ENCODE results near the gene CPSF4.
"Not testable (repeated sequence)": the region's sequence is repeated elsewhere in the genome, so short reads cannot be mapped to it uniquely, and the experiment has no call there.

The CPSF4 gene

DNA sequence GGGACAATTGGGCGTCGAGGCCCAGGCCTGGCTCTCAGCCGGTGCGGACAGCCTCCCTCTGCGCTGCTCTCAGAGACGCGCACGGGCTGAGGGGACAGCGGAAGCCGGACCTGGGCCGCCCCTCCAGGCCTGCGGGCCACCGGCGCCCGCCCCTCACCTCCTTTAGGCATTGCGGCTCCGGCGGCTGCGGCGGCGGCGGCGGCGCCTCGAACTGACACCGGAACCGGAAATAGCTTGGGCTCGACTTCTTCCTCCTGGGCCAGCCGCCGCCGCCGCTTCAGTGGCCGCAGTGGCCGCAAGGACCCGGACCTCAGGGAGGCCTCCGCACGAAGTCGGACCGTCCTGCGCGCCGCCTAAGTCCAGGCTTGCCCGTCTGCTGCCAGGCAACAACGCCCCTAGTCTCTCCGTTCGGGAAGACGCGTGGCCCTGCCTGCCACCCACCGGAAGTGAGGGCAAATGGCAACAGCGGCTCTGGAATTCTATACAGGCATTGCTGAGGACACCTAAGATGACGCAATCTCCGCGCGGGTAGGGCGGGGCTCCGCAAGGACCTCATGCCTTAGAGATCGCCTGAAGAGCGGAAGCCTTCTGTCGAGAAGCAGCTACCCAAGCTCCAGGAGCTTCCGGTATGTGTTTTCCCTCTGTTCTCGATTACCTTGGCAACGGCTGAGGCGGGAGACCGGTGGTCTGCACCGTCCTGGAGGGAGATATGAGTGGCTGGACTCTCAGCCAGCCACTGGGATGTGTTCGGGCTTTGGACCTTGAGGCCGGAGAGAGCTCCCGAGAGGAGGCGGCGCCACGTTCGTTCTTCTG is 30.2 kb upstream of the CPSF4 start, which contains the start of the genes BUD31 and PDAP1:
Gene BUD31 (plus strand): TSS at position 591 of the 813 bp plus-strand sequence. CDS start 2,124 bp downstream, outside the sequence.
Gene PDAP1 (minus strand): TSS at position 219 of the 813 bp plus-strand sequence. CDS start 49 bp downstream, at position 170.
- peak; percentile 82 to 100 (median 94) for DNase-seq

DNA sequence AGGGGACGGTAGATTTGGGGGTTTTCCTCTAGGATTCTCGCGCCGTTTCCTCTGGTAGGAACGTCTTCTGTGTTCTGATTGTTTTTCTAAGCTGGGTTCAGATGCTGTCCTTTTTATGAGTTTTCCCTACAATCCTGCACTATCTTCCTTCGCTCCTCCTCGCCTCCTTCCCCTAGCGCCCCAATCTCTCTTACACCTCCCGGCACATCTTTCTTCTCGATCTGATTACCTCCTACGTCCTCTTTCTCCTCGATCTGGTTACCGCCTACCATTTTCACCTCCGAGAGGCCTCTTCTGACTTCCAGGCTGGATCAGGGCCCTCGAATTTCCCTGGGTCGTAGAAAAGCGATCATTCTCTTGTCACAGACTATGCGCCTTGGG is 29.6 kb upstream of the CPSF4 start:
- DNase-seq = no peak

DNA sequence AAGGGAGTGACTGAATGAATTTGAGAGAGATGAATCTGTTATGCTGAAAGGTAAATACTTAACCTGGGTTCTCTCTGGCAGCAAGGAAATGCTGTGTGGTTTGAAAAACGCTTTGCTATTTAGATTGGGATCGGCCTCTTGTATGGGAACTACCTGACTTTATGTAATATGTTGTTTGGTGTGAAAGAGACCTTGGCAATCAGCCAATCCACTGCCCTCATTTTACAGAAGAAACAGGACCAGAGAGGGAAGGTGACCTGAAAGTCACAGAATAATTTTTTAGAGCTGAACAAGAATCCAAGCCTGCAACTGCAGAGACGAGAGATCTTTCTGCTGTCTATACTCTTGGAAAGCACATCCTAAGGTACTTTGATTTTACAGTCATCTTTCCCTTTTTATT is 28.9 kb upstream of the CPSF4 start:
- no peak for DNase-seq

DNA sequence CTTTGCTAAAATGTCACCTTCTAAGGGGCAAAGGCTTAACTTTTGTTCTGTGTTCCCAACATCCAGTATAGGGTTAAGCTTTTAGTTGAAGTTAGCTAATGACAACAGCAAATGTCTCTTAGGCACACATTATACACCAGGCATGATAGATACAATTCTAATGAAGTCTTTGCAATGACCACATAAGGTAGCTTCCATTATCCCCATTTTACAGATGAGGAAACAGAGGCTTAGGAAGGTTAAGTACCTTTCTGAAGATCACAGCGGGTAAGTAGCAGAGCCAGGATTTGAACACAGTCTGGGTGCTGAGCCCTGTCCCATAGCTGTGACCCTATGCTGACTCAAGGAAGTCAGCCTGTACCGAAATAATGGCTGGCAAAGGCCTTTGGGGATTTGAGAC is 28.1 kb upstream of the CPSF4 start:
- DNase-seq = no peak

DNA sequence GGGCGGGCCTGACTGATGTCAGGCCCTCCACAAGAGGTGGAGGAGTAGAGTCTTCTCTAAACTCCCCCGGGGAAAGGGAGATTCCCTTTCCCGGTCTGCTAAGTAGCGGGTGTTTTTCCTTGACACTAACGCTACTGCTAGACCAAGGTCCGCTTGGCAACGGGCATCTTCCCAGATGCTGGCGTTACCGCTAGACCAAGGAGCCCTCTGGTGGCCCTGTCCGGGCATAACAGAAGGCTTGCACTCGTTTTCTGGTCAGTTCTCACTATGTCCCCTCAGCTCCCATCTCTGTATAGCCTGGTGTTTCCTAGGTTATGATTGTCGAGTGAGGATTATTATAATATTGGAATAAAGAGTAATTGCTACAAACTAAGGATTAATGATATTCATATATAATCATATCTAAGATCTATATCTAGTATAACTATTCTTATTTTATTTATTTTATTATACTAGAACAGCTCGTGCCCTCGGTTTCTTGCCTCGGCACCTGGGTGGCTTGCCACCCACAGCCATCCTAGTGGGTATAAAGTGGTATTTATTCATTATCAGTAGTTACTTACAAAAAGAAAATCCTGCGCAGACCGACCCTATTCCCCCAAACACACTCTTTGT is 23.1 kb upstream of the CPSF4 start:
- peak in 30 of 51 donors; percentile 5 to 79 (median 38) for DNase-seq

DNA sequence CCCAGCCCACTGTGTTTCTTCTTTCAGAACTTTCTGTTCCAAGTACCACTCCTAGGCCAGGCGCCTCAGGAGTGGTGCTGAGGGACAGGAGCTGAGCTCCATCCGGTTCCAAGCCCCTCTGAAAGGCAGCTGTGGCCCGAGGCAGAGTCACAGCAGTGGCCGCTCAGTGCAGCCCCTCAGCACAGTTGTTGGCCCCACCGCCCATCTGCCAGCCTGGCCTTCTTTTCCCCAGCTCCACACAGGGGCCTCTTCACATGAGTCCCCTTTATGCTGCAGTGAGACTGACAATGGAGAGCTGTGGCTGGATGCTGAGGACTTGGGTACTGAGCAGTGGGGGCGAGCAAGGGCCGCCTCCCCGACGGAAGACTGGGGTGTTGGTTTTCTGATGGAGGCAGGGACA is 20.5 kb upstream of the CPSF4 start:
- no peak for DNase-seq

DNA sequence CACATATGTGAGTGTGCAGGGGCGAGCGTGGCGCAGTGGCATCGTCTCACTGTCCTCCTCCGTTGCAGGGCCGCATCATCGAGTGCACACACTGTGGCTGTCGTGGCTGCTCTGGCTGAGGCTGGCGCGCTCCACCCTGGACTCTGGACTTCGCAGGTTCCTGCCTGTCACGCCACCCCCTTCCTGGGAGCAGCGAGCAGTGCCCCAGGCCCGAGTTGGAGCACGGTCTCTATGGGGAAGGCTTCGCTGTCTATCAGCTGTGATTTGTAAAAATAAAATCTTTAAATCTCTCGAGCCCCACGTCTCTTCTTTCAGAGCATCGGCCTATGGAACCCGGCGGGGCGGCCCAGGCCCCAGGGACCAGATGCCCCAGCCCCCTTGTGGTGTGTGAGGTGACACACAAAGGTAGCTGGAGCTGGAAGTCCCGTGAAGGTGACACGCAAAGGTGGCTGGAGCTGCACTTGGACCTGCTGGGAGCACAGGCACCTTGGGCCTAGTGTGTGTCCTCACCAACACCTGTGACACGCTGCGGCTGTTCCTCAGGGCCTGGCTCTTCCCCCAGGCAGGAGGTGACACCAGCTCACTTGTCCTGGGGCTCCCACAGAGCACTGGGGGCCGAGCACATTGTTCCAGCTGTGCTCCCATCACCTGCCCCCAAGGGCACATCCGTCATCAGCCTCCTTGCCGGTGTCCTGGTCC is 19.3 kb upstream of the CPSF4 start:
- peak in 1 of 51 donors; percentile 15 for DNase-seq

DNA sequence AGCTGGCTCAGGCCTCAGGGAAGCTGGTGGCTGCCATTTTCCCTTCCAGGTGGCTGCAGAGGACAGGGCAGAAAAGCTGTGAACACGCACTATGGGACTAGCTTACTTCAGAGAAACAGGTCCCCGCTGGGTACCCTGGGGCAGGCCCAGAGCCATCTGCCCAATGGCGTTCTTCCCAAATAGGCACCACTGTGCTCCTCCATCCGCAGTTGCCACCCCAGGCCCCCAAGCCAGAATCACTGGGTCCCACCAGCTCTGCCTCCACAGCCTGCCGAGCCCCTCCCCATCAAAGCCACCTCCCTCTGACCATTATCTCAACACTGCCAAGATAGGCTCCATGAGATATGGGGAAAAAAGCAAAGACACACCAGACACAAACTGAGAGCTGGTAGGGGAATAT is 18.5 kb upstream of the CPSF4 start:
- DNase-seq = no peak

DNA sequence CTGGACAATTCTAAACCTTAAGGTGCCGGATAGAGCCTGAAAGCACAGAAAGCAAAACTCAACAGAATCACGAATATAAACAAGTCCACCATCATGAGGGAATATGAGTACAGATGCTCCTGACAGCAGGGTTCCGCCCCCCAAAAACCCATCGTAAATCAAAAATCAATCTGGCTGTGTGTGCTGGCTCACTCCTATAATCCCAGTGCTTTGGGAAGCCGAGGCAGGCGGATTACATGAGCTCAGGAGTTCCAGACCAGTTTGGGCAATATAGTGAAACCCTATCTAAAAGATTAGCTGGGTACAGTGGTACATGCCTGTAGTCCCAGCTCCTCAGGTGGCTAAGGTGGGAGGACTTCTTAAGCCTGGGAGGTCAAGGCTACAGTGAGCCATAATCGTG is 17.8 kb upstream of the CPSF4 start:
- DNase-seq = no peak

DNA sequence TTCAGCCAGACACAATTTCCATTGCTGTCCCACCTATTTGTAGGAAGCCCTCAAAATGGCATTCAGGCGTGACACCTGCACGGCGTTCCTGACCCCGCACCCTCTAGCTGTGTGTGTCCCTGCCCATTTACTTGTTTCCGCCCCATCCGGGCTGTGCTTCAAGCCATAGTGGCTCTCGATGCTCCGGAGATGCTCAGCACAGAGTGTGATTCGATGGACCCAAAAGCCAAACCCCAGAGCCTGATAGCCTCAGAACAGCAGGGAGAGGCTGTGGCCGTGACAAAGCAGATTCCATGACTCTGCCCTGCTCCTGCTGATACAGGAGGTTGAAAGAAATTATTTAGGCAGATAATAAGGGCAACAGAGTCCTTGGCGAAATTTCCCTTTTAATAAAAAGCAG is 16.6 kb upstream of the CPSF4 start:
- no peak for DNase-seq

DNA sequence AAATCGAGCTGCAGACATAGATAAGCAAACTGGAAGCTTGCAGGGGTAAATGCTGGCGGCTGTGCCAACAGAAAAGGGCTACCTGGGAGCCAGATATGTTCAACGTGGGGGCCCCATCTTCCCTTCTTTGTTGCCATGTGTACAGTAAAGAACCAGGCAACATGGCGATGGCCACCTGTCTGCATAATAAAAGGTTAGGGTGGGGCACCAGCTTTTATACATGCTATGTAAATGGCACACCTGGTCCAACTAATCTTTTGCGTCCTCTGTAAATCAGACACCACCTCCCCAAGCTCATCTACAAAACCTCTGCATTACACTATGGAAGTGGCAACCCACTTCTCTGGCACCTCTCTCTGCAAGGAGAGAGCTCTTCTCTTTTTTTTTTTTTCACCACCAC is 16.1 kb upstream of the CPSF4 start:
- DNase-seq = no peak

DNA sequence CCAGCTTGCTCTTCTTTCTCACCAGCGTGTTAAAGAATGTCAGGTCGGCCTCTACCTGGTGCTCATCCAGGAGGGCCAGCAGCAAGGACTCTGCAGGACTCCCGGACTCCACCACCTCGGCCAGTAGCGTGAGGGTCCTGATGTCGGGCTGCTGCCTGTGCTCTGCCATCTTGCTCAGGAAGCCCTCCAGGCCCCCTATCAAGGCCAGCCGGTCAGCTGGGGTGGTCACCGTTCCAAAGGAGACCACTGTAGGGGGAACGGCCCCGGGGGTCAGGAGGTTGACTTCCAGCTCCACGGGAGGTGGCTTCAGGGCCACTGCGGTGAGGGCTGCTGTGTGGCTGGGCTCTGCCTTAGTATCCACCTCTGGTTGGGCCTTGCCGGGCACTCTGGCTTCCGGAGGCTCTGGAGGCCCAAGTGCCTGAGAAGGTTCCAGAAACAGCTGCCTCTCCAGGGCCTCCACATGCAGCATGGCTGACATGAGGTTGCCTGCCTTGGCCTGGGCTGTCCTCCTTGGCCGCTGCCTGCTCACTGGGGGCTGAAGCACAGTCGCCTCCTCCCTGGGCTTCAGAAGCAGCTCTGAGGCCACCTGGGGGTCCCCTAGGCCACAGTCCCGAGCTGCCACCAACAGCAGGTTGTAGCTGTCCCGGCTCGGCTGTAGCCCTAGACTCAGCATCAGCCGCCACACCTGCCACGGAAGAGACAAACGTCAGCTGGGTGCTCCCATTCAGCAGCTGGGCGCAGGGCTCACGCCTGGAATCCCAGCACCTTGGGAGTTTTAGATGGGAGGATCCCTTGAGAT is 13.6 kb upstream of the CPSF4 start:
- no peak for DNase-seq

DNA sequence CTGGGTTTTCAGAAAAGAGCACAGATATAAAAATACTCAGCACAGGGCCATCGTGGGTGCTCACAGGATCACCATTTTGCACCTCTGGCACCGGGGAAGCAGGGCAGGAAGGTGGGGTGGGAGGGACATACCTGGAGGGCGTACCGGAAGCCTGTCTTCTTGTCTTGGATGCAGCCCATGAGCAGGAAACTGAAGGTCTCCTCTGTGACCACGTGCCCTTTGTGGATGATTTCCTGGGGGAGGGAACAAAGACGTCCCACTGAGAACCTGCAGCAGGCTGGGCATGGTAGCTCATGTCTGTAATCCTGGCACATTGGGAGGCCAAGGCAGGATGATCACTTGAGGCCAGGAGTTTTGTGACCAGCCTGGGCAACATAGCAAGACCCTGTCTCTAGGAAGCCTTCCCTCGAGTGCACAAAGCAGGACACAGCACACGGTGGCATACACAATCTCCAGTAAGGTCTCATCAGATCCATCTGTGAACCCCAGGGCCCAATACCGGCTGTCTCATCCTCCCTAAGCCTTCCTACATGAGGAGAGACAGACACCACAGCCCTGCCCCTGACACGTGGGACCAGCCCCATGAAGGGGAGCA is 9.7 kb upstream of the CPSF4 start:
- no peak for DNase-seq

DNA sequence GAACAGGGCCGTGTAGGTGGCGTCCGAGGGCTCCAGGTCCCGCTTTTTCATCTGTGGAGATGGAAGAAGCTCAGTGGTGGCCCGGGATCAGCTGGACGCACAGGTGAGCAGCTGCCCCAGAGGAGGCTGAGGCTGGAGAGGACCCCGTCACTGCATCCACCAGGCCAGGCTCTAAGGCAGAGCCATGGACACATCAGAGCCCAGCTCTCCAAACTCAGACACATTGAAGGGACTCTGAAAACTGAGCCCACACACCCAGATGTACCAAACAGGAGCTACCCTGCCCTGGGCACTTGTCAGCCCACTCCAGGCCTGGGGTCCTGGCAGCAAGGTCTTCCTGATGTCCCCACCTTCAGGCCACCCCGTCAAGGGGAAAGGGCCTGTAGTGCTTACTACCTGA is 9.0 kb upstream of the CPSF4 start:
- no peak for DNase-seq

DNA sequence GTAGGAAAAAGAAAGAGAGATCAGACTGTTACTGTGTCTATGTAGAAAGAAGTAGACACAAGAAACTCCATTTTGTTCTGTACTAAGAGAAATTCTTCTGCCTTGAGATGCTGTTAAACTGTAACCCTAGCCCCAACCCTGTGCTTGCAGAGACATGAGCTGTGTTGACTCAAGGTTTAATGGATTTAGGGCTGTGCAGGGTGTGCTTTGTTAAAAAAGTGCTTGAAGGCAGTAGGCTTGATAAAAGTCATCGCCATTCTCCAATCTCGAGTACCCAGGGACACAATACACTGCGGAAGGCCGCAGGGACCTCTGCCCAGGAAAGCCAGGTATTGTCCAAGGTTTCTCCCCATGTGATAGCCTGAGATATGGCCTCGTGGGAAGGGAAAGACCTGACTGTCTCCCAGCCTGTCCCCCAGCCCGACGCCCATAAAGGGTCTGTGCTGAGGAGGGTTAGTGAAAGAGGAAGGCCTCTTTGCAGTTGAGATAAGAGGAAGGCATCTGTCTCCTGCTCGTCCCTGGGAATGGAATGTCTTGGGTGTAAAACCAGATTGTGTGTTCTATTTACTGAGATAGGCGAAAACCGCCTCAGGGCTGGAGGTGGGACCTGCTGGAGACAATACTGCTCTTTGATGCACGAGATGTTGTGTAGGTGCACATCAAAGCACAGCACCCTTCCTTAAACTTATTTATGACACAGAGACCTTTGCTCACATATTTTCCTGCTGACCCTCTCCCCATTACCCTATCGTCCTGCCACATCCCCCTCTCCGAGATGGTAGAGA is 6.8 kb upstream of the CPSF4 start:
- DNase-seq = not testable (repeated sequence)

DNA sequence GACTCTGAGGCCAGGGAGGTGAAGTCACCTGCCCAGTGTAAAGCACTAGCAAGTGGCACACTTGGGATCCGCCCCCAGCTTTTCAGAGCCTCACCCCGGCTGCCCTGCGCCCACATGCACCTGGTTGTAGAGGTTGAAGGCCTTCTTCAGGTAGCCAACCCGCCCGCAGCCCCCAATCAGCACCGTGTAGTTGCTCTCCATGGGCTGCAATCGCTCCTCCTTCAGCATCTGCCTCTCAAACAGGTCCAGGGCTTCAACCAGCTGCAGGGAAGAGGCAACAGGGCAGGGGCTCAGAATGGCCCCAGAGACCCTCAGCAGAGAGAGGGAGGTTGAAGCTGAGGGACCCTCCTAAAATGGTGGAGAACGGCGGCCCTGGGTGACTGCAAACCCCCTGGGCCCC is 5.6 kb upstream of the CPSF4 start:
- no peak for DNase-seq

DNA sequence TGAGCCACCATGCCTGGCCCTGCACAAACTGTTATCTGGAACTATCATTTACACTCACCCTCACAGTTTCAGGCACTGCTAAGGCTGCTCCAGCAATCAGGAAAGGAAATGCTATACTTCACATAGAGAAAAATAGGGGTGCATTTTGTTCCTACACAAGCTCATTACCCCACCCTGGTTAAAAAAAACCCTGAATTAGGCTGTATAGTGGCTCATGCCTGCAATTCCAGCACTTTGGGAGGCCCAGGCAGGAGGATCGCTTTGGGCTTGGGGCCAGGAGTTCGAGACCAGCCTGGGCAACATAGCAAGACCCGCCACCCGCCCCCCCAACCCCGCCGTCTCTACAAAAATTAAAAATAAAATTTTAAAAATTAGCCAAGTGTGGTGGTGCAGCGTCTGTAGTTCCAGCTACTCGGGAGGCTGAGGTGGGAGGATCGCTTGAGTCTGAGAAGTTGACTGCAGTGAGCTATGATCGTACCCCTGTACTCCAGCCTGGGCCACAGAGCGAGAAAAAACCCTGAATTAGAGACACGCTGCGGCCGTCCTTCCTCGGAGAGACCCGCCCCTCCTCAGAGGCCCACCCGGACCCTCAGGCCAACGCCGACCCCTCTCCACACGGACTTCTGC is 684 bp upstream of the CPSF4 start:
- no peak for DNase-seq

DNA sequence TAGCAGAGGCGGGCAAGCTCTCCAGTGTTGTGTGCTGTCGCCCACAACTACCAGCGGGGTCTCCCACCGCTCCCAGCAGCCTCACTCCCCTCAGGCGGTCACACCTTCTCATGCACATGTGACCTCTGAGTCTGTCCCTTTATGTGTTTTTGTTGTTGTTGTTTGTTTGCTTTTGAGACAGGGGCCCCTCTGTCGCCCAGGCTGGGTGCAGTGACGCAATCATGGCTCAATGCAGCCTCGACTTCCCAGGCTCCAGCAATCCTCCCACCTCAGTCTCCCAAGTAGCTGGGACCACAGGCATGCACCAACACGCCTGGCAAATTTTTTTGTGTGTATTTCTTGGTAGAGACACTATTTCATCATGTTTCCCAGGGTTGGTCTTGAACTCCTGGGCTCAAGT is 1.5 kb downstream of the CPSF4 start:
- DNase-seq = no peak

DNA sequence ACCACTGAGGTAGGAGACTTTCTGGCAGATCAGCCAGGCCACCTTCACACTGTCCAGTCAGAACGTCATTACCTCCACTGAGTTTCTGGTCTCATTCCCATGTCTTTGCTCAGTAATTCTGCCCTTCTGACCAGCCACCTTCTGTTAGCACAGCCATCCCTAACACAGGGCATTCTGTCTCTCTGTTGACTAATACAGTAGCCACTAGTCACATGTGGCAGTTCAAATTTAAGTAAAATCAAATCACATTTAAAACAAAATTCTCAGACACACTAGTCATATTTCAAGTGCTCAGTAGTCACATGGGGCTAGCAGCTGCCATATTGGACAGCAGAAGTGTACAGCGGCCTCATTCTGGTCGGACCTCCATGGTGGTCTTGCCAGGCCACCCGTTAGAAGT is 7.4 kb downstream of the CPSF4 start:
- no peak for DNase-seq

DNA sequence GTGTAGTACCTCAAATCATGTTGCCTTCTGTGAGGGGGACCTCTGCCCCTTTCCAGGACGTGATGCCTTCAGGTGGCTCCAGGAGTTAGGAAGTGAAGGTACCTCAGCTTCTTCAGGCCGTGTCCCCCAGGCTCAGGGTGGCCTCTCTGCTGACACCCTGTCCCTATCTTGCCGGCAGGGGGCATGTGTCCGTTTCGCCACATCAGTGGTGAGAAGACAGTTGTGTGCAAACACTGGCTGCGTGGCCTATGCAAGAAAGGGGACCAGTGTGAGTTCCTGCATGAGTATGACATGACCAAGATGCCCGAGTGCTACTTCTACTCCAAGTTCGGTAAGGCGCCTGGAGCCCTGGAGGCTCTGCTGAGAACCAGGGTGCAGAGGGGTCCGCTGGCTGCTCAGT is 9.2 kb downstream of the CPSF4 start:
- no peak for DNase-seq
